Astrocyte (in vitro differentiated cells and primary cell): ENCODE results near the gene ANGEL1. TPM values are rescaled to one million over a fixed set of nuclear protein-coding genes. Genes with fewer than 3 reads are reported as not detected.

Experiments
- DNase-seq: peaks from one replicate; pipeline ENCODE4 v3.0.0-alpha.2; 2010; ENCODE audit warnings: low read depth
- FAIRE-seq: peaks from 2 replicates; lab custom pipeline; 2011; peaks lifted over from hg19 to GRCh38; lab: Jason Lieb, UNC
- H2AFZ ChIP-seq: 2 replicates; pipeline ENCODE4 v1.6.0; 2012; ENCODE audit warnings: low read depth, low read length, inconsistent platforms
- H3K27ac ChIP-seq: 2 replicates; pipeline ENCODE4 v1.5.1; 2011; ENCODE audit warnings: low read depth, low read length, inconsistent platforms
- H3K27me3 ChIP-seq: 2 replicates; pipeline ENCODE4 v1.6.0; 2011; ENCODE audit warnings: low read length, inconsistent platforms; ENCODE audit not compliant: insufficient read depth
- H3K36me3 ChIP-seq: 2 replicates; pipeline ENCODE4 v1.5.1; 2011; ENCODE audit warnings: low read length, inconsistent platforms; ENCODE audit not compliant: insufficient read depth
- H3K4me1 ChIP-seq: 2 replicates; pipeline ENCODE4 v1.5.1; 2011; ENCODE audit warnings: low read length, inconsistent platforms; ENCODE audit not compliant: insufficient read depth
- H3K4me2 ChIP-seq: 2 replicates; pipeline ENCODE4 v1.6.0; 2012; ENCODE audit warnings: low read length, inconsistent platforms
- H3K4me3 ChIP-seq: 2 replicates; pipeline ENCODE4 v1.5.1; 2011; ENCODE audit warnings: low read depth, mild to moderate bottlenecking, low read length, inconsistent platforms; ENCODE audit not compliant: insufficient read depth
- H3K79me2 ChIP-seq: 2 replicates; pipeline ENCODE4 v1.6.0; 2012; ENCODE audit warnings: mild to moderate bottlenecking, low read length, inconsistent platforms; ENCODE audit not compliant: insufficient read depth
- H3K9ac ChIP-seq: 2 replicates; pipeline ENCODE4 v1.6.0; 2012; ENCODE audit warnings: mild to moderate bottlenecking, low read length, inconsistent platforms
- H3K9me3 ChIP-seq: 2 replicates; pipeline ENCODE4 v1.5.1; 2012; ENCODE audit warnings: low read depth, mild to moderate bottlenecking, low read length, inconsistent platforms; ENCODE audit not compliant: insufficient read depth
- H4K20me1 ChIP-seq: 2 replicates; pipeline ENCODE4 v1.6.0; 2012; ENCODE audit warnings: low read length, inconsistent platforms; ENCODE audit not compliant: insufficient read depth
- H3K27ac Mint-ChIP-seq: one replicate; pipeline ENCODE4 v1.8.0; 2021; ENCODE audit warnings: mild to moderate bottlenecking, mixed read lengths; ENCODE audit not compliant: unreplicated experiment
- H3K27me3 Mint-ChIP-seq: one replicate; pipeline ENCODE4 v1.8.0; 2021; ENCODE audit warnings: low read depth, mixed read lengths; ENCODE audit not compliant: unreplicated experiment
- H3K36me3 Mint-ChIP-seq: one replicate; pipeline ENCODE4 v1.8.0; 2021; ENCODE audit warnings: low read depth, mixed read lengths; ENCODE audit not compliant: unreplicated experiment
- H3K4me1 Mint-ChIP-seq: one replicate; pipeline ENCODE4 v1.8.0; 2021; ENCODE audit warnings: low read depth, mixed read lengths; ENCODE audit not compliant: unreplicated experiment
- H3K4me3 Mint-ChIP-seq: one replicate; pipeline ENCODE4 v1.8.0; 2021; ENCODE audit warnings: mild to moderate bottlenecking, moderate library complexity, mixed read lengths; ENCODE audit not compliant: unreplicated experiment
- H3K9me3 Mint-ChIP-seq: one replicate; pipeline ENCODE4 v1.8.0; 2021; ENCODE audit warnings: mild to moderate bottlenecking, mixed read lengths; ENCODE audit not compliant: unreplicated experiment
- EZH2 ChIP-seq: IDR thresholded peaks from 2 replicates; pipeline ENCODE4 v1.6.1; 2012; ENCODE audit warnings: mild to moderate bottlenecking, low read length, inconsistent platforms; ENCODE audit not compliant: insufficient read depth
- total RNA-seq: library from RNA; stranded (reverse); gene quantifications from 2 replicates; pipeline ENCODE4 v1.2.1, GENCODE V29; 2021
- TF ChIP-seq, protein P1 (sequence below): IDR thresholded peaks from 2 replicates; pipeline ENCODE4 v1.5.1; 2011; ENCODE audit warnings: low read depth, mild to moderate bottlenecking, inconsistent platforms, low read length, moderate library complexity; ENCODE audit not compliant: insufficient read depth

ANGEL1 gene
- total RNA-seq, 1 donor from 2014 or later, result 12.7 TPM

DNA sequence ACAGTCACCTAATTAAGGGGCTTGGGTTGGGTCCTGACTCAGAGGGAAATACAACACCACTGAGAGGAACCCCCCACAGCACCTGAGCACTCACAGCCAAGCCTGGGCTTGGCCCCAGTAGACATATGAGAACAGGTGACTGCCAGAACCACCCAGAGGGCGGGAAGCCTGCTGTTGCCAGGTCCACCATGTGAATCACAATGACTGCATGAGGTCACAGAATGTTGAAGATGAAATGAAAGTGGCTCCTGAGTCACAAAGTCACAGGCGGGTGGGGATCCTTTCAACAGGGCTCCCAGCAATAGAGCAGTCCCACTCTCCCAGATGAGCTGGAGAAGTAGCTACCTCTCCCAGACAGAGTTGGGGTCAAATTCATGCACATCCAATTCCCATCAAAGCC lies 13.4 kb upstream of the ANGEL1 start, which contains the start of gene LRRC74A:
TSS of gene LRRC74A (plus strand) at position 287 of the 400 bp plus-strand sequence. CDS start 290 bp downstream, outside the sequence.
- no peak within 1 kb of the TSS for H3K27ac Mint-ChIP-seq
- no peak for FAIRE-seq

DNA sequence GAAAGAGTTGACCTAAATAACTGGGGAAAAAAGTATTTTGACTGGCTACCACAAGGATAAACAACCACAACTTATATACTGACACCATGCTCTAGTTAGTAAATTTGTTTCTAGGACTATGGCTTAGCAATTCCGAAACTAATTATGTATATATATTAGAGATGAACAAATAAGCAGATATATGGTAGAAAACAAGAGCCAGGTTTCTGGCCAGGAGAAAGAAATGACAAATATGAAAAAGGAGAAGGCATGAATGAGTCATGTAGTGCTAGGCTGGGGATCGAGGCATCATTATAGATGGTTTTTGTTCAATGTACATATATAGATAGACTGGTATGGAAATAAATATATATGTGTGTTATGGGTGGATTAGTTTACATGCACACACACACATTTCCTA lies 8.0 kb upstream of the ANGEL1 start:
- no peak overlapping the region for H3K27ac Mint-ChIP-seq
- Histone ChIP-seq H3K4me3 (no peak overlapping the region), H3K9ac (no peak overlapping the region), H2AFZ (no peak overlapping the region), H4K20me1 (no peaks in the 10 kb centered on the region), H3K27ac (no peak overlapping the region), H3K9me3 (no peaks in the 10 kb centered on the region), H3K79me2 (no peaks in the 10 kb centered on the region), H3K4me2 (no peak overlapping the region), H3K36me3 (no peaks in the 10 kb centered on the region), H3K4me1 (no peaks in the 10 kb centered on the region), H3K27me3 (peaks cover 24% of the 10 kb centered on the region)
- H3K4me3 Mint-ChIP-seq, result no peak overlapping the region
- no peak for TF ChIP-seq EZH2
- TF ChIP-seq, protein P1, sequence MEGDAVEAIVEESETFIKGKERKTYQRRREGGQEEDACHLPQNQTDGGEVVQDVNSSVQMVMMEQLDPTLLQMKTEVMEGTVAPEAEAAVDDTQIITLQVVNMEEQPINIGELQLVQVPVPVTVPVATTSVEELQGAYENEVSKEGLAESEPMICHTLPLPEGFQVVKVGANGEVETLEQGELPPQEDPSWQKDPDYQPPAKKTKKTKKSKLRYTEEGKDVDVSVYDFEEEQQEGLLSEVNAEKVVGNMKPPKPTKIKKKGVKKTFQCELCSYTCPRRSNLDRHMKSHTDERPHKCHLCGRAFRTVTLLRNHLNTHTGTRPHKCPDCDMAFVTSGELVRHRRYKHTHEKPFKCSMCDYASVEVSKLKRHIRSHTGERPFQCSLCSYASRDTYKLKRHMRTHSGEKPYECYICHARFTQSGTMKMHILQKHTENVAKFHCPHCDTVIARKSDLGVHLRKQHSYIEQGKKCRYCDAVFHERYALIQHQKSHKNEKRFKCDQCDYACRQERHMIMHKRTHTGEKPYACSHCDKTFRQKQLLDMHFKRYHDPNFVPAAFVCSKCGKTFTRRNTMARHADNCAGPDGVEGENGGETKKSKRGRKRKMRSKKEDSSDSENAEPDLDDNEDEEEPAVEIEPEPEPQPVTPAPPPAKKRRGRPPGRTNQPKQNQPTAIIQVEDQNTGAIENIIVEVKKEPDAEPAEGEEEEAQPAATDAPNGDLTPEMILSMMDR, result no peak
- H3K36me3 Mint-ChIP-seq, result no peaks in the 10 kb centered on the region
- peaks cover 3% of the 10 kb centered on the region for H3K9me3 Mint-ChIP-seq
- no peaks in the 10 kb centered on the region for H3K4me1 Mint-ChIP-seq
- DNase-seq (no peak), FAIRE-seq (no peak)
- peaks cover 15% of the 10 kb centered on the region for H3K27me3 Mint-ChIP-seq

More for the DNA sequence above, 13.4 kb upstream of the ANGEL1 start, which contains the start of gene LRRC74A:
- Histone ChIP-seq H4K20me1 (no peaks in the 10 kb centered on the region), H3K4me2 (no peak within 1 kb of the TSS), H3K27me3 (peaks cover 7% of the 10 kb centered on the region), H3K36me3 (no peaks in the 10 kb centered on the region), H2AFZ (no peak within 1 kb of the TSS), H3K9me3 (no peaks in the 10 kb centered on the region), H3K79me2 (no peaks in the 10 kb centered on the region), H3K27ac (no peak within 1 kb of the TSS), H3K4me1 (no peaks in the 10 kb centered on the region), H3K4me3 (no peak within 1 kb of the TSS), H3K9ac (no peak within 1 kb of the TSS)
- peaks cover 21% of the 10 kb centered on the region for H3K27me3 Mint-ChIP-seq
- H3K4me3 Mint-ChIP-seq, result no peak within 1 kb of the TSS
- H3K36me3 Mint-ChIP-seq, result no peaks in the 10 kb centered on the region
- H3K9me3 Mint-ChIP-seq, result peaks cover 3% of the 10 kb centered on the region
- H3K4me1 Mint-ChIP-seq, result peaks cover 6% of the 10 kb centered on the region
- TF ChIP-seq, protein P1, result no peak
- no peak for TF ChIP-seq EZH2
- no peak for DNase-seq

DNA sequence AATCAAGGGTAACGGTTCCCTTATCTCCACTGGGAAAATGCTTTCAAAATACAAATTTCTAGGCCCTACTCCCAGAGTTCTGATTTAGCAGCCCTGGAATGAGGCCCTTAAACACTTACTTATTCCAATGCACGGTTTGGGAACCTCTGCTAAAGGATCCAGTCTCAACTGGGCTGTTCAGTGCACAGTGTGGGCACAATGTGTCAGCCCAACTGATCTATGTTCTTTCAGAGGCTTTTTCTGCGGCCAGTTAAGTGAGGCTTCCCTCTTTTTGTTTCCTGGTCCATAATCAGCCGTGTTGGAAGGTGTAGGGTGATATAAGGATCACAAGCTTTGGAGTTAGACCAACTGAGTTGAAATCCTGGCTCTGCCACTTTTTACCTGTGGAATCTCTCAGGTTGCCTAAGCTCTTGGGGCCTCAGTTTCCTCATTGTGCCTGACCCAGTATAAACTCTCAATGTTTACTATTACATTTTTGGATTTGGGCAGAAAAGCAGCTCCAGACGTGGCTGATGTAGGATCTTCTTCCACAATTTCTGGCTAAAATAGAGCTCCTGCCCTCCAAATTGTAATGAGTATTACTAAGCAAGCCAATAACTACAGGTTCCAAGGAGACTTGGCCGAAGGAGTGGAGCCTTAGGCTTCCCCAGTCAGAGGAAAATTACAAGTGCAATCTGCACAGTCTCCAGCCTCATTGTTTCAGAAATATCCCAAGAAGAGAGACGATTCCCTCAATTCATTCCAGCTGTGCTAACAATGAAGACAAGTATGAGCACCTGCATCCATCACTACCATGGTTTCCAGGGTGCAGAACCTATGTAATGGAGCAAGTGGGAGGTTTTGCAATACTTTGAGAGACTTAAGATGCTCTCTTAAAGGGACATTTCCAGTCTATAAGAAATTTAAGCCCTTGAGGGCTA lies 2.3 kb upstream of the ANGEL1 start:
- H3K9ac ChIP-seq, result no peak overlapping the region
- Mint-ChIP-seq H3K4me1 (peaks cover 12% of the 10 kb centered on the region), H3K27ac (no peak overlapping the region), H3K27me3 (no peaks in the 10 kb centered on the region), H3K4me3 (no peak overlapping the region), H3K36me3 (no peaks in the 10 kb centered on the region), H3K9me3 (no peaks in the 10 kb centered on the region)
- no peak overlapping the region for H2AFZ ChIP-seq
- peaks cover 20% of the 10 kb centered on the region for H3K27me3 ChIP-seq
- no peaks in the 10 kb centered on the region for H3K36me3 ChIP-seq
- no peaks in the 10 kb centered on the region for H3K9me3 ChIP-seq
- FAIRE-seq (no peak), DNase-seq (no peak)
- no peak overlapping the region for H3K4me2 ChIP-seq
- no peak overlapping the region for H3K27ac ChIP-seq
- H3K4me1 ChIP-seq, result peaks cover 19% of the 10 kb centered on the region
- no peak overlapping the region for H3K4me3 ChIP-seq
- H3K79me2 ChIP-seq, result peaks cover 4% of the 10 kb centered on the region
- TF ChIP-seq, protein P1, result no peak
- TF ChIP-seq EZH2, result no peak
- H4K20me1 ChIP-seq, result peaks cover under 1% of the 10 kb centered on the region
